PC-3 (cell line): ENCODE measurements around the gene MRPL27. TPM values are rescaled to one million over a fixed set of nuclear protein-coding genes. Genes with fewer than 3 reads are reported as not detected.
A peak's percentile ranks its signal among the peaks of the same experiment; 100 is the strongest.

Source experiments
- ATAC-seq: fragments of 200-7000 bp; cut with Tn5 transposase; 2 replicates; pipeline ENCODE4 v1.9.1; 2020; ENCODE audit warnings: mild to moderate bottlenecking, moderate library complexity
- BruUV-seq: library from RNA; stranded (reverse); fragments of 400-500 nt; replicated peaks from 2 replicates; lab custom pipeline; 2021; lab: Mats Ljungman, UMichigan
- CTCF ChIA-PET: fragments of 300-600 bp; sonication (Branson Sonifier 250); formaldehyde crosslinking; loops from one replicate; lab custom pipeline; 2022; ENCODE audit warnings: antibody characterized with exemption; lab: Charles Lee
- POLR2A ChIA-PET: fragments of 300-600 bp; sonication (Branson Sonifier 250); formaldehyde crosslinking; loops from one replicate; lab custom pipeline; 2022; ENCODE audit warnings: antibody characterized with exemption; ENCODE audit not compliant: unreplicated experiment; lab: Charles Lee
- DNase-seq: peaks from one replicate; pipeline ENCODE4 v3.0.0-alpha.2; 2015
- H2AFZ ChIP-seq: fragments of 300-600 bp; sonication (generic); 2 replicates; pipeline ENCODE4 v1.6.0; 2016; ENCODE audit warnings: antibody characterized with exemption, low read length
- H3F3A ChIP-seq: fragments of 300-600 bp; sonication (generic); one replicate; pipeline ENCODE4 v1.6.0; 2017; ENCODE audit warnings: antibody characterized with exemption, low read length, control low read depth, mild to moderate bottlenecking; ENCODE audit not compliant: unreplicated experiment
- H3K27ac ChIP-seq: fragments of 300-600 bp; sonication (generic); 2 replicates; pipeline ENCODE4 v1.5.1; 2016; ENCODE audit warnings: mild to moderate bottlenecking, low read length
- H3K27me3 ChIP-seq: fragments of 300-600 bp; sonication (generic); 2 replicates; pipeline ENCODE4 v1.6.1; 2016; ENCODE audit warnings: low read length, mixed read lengths
- H3K36me3 ChIP-seq: fragments of 300-600 bp; sonication (generic); 2 replicates; pipeline ENCODE4 v1.6.1; 2016; ENCODE audit warnings: low read depth, mixed run types, low read length, mixed read lengths
- H3K4me1 ChIP-seq: fragments of 300-600 bp; sonication (generic); 2 replicates; pipeline ENCODE4 v1.5.1; 2016; ENCODE audit warnings: low read length; ENCODE audit not compliant: insufficient read depth
- H3K4me2 ChIP-seq: fragments of 300-600 bp; sonication (generic); 2 replicates; pipeline ENCODE4 v1.6.0; 2016; ENCODE audit warnings: low read length
- H3K4me3 ChIP-seq: fragments of 300-600 bp; sonication (generic); 2 replicates; pipeline ENCODE4 v1.5.1; 2016; ENCODE audit warnings: mild to moderate bottlenecking, low read length, mixed read lengths
- H3K79me2 ChIP-seq: fragments of 300-600 bp; sonication (generic); 2 replicates; pipeline ENCODE4 v1.6.1; 2017; ENCODE audit warnings: low read length, mixed read lengths
- H3K9ac ChIP-seq: fragments of 300-600 bp; sonication (generic); 2 replicates; pipeline ENCODE4 v1.6.0; 2016; ENCODE audit warnings: mild to moderate bottlenecking, low read length
- H3K9me2 ChIP-seq: fragments of 300-600 bp; sonication (generic); replicated peaks from 2 replicates; pipeline ENCODE4 v1.6.1; 2016; ENCODE audit warnings: mixed run types, low read length, mixed read lengths
- H3K9me3 ChIP-seq: fragments of 300-600 bp; sonication (generic); 2 replicates; pipeline ENCODE4 v1.6.1; 2016; ENCODE audit warnings: low read length, mixed read lengths
- H4K20me1 ChIP-seq: fragments of 300-600 bp; sonication (generic); 2 replicates; pipeline ENCODE4 v1.6.1; 2016; ENCODE audit warnings: low read length, mixed read lengths
- EZH2 ChIP-seq: fragments of 300-600 bp; sonication (generic); IDR thresholded peaks from one replicate; pipeline ENCODE4 v1.6.1; 2017; ENCODE audit warnings: antibody characterized with exemption, mild to moderate bottlenecking, low read length; ENCODE audit not compliant: unreplicated experiment
- EZH2phosphoT487 ChIP-seq: fragments of 300-600 bp; sonication (generic); IDR thresholded peaks from 2 replicates; pipeline ENCODE4 v1.6.1; 2018; ENCODE audit warnings: mild to moderate bottlenecking, antibody characterized with exemption, low read length, borderline replicate concordance
- intact Hi-C: fragments of 100-400 bp; cut with micrococcal nuclease; formaldehyde crosslinking; loops from 2 replicates; pipeline ENCODE4 v1.9.0; 2023
- total RNA-seq: library from RNA; depleted of rRNA; stranded (reverse); fragments of >200 nt; gene quantifications from 2 replicates; pipeline ENCODE4 v1.2.3, GENCODE V29; 2014
- TF ChIP-seq, protein P1 (sequence below): fragments of 300-600 bp; sonication (generic); conservative IDR thresholded peaks from 2 replicates; pipeline ENCODE4 v1.5.1; 2017; ENCODE audit warnings: antibody characterized with exemption, low read depth, mild to moderate bottlenecking, low read length

MRPL27 gene
- total RNA-seq, 1 experiment from 2014 or later, result 168 TPM

DNA sequence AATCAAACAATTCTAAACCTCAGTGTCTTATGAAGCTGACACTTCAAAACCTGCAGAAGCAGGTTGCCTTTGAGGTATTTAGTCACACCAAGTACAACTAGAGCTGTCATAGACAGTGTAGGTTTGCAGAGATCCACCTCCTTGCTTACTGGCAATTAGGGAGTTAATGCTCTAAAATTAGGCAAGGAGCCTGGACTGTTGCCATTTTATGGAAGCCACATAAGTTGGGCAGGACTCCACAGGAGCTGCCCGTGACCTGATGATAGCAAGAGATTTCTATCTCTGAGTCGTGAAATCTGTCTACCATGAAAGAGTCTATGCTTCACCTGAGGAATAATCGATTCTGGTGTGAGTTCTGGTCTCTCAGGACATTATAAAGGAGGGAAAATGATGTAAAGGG is 8.9 kb upstream of the MRPL27 start:
- POLR2A ChIA-PET, result no interaction called here

DNA sequence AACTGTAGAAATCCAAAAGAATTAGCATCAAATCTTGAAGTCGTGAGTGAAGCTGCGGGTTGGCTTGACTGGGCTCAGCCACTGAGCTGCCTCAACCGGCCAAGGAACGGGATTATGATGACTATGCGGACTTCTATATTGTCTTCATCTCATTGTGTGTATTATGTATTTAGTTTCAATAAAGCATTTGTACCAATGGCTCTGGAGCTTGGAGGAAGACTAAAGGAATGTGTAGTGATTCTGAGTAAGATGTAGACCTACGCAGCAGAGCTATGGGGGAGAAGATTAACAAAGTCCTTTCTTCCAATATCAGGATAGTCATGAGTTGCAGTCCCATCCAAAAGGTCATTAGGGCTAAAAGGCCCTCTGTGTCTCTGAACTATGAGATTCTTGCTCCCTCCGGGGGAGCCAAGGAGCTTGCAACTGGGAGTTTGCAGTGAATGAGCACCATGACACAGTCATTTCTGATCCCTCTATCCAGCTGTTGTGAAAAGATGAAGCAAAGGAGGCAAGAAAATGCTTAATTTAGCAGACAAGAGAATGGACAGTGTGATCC is 8.4 kb upstream of the MRPL27 start:
- no peak for ATAC-seq
- H3K79me2 ChIP-seq, result no peaks in the 10 kb centered on the region
- ChIA-PET CTCF (no interaction called here), POLR2A (no interaction called here)
- H3F3A ChIP-seq, result no peaks in the 10 kb centered on the region
- H3K9me2 ChIP-seq, result no peaks in the 10 kb centered on the region
- H3K4me1 ChIP-seq, result no peaks in the 10 kb centered on the region
- no peak overlapping the region for H2AFZ ChIP-seq
- DNase-seq, result no peak
- H3K4me3 ChIP-seq, result no peak overlapping the region
- H4K20me1 ChIP-seq, result no peaks in the 10 kb centered on the region
- H3K9me3 ChIP-seq, result no peaks in the 10 kb centered on the region
- TF ChIP-seq EZH2 (no peak), EZH2phosphoT487 (no peak)
- TF ChIP-seq, protein P1, sequence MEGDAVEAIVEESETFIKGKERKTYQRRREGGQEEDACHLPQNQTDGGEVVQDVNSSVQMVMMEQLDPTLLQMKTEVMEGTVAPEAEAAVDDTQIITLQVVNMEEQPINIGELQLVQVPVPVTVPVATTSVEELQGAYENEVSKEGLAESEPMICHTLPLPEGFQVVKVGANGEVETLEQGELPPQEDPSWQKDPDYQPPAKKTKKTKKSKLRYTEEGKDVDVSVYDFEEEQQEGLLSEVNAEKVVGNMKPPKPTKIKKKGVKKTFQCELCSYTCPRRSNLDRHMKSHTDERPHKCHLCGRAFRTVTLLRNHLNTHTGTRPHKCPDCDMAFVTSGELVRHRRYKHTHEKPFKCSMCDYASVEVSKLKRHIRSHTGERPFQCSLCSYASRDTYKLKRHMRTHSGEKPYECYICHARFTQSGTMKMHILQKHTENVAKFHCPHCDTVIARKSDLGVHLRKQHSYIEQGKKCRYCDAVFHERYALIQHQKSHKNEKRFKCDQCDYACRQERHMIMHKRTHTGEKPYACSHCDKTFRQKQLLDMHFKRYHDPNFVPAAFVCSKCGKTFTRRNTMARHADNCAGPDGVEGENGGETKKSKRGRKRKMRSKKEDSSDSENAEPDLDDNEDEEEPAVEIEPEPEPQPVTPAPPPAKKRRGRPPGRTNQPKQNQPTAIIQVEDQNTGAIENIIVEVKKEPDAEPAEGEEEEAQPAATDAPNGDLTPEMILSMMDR, result no peak
- intact Hi-C loops, result no loop called here
- no peak overlapping the region for H3K27ac ChIP-seq
- H3K9ac ChIP-seq, result no peak overlapping the region
- H3K4me2 ChIP-seq, result no peak overlapping the region
- BruUV-seq, result TSS peak; percentile 18
- H3K27me3 ChIP-seq, result no peaks in the 10 kb centered on the region
- H3K36me3 ChIP-seq, result peaks cover 64% of the 10 kb centered on the region

More for the DNA sequence above, 8.9 kb upstream of the MRPL27 start:
- H3K4me2 ChIP-seq, result no peak overlapping the region
- H3K79me2 ChIP-seq, result no peaks in the 10 kb centered on the region
- CTCF ChIA-PET, result no interaction called here
- BruUV-seq, result no TSS peak
- no peaks in the 10 kb centered on the region for H3K27me3 ChIP-seq
- no peak overlapping the region for H3K27ac ChIP-seq
- no peak overlapping the region for H3K9ac ChIP-seq
- H3K4me3 ChIP-seq, result no peak overlapping the region
- H3K4me1 ChIP-seq, result no peaks in the 10 kb centered on the region
- H4K20me1 ChIP-seq, result no peaks in the 10 kb centered on the region
- no peaks in the 10 kb centered on the region for H3K9me2 ChIP-seq
- intact Hi-C loops, result no loop called here
- TF ChIP-seq, protein P1, result no peak
- TF ChIP-seq EZH2phosphoT487 (no peak), EZH2 (no peak)
- H3K36me3 ChIP-seq, result peaks cover 70% of the 10 kb centered on the region
- ATAC-seq (no peak), DNase-seq (no peak)
- no peaks in the 10 kb centered on the region for H3F3A ChIP-seq
- H2AFZ ChIP-seq, result no peak overlapping the region
- no peaks in the 10 kb centered on the region for H3K9me3 ChIP-seq

DNA sequence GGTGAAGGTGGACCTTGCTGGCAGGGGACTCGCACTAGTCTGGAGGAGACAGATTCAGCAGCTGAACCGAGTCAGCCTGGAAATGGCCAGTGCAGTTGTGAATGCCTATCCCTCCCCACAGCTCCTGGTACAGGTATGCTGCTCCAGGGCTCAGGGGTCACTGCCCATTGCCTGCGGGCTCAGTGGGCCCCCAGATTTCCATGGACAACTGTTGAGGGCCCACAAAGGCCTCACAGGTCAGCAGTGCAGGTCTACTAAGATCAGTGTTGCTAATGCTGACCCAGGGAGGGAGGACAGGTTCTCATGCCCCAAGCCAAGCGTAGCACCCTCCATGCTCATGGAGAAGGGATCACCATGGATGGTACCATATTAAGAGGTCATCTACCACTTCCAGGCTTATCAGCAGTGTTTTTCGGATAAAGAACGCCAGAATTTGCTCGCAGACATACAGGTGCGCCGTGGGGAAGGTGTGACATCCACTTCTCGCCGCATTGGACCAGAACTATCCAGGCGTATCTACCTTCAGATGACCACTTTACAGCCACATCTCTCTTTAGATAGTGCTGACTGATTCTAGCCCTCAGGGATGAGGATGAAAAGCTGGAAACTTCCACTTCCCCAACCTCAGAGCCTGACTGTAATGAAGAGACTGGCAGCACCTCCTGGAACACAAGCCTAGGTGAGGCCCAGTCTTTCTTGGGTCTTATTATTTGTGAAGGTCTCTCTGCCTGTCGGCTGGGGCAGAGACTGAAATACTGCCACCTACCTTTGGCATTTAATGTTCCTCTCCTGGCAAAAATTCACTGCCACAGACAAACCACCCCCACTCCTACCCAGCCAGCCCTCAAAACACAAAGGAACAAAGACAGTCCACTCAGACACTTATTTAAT is 7.6 kb upstream of the MRPL27 start:
- no peaks in the 10 kb centered on the region for H3K9me2 ChIP-seq

More for the DNA sequence above, 7.6 kb upstream of the MRPL27 start:
- BruUV-seq, result no TSS peak
- Histone ChIP-seq H3K27ac (no peak overlapping the region), H3K36me3 (peaks cover 57% of the 10 kb centered on the region), H3F3A (no peaks in the 10 kb centered on the region), H3K4me3 (no peak overlapping the region), H3K79me2 (no peaks in the 10 kb centered on the region), H3K9me3 (no peaks in the 10 kb centered on the region), H3K4me1 (no peaks in the 10 kb centered on the region), H4K20me1 (no peaks in the 10 kb centered on the region), H3K27me3 (no peaks in the 10 kb centered on the region), H3K9ac (no peak overlapping the region), H2AFZ (no peak overlapping the region), H3K4me2 (no peak overlapping the region)
- ChIA-PET POLR2A (no interaction called here), CTCF (no interaction called here)
- ATAC-seq (peak; percentile 19), DNase-seq (peak; percentile 36)
- TF ChIP-seq, protein P1, result peak; percentile 47
- no peak for TF ChIP-seq EZH2
- TF ChIP-seq EZH2phosphoT487, result no peak
- intact Hi-C loops, result no loop called here
